ENCODE results near the gene PSPC1. TPM values are rescaled to one million over a fixed set of nuclear protein-coding genes. Genes with fewer than 3 reads are reported as not detected.

The PSPC1 gene
- total RNA-seq, 4 donors from 2014 or later = 42.0 to 82.5 (median 58.8) TPM

- Histone ChIP-seq H3K36me3 (peaks cover 0 to 95% of the 10 kb centered on the region in 2 donors), H3K9me3 (no peaks in the 10 kb centered on the region)
- 88 to 92% methylated on average over 6 to 14 of the region's 15 CpGs for WGBS, 2 donors (ENCODE audit: low coverage in 1 of 2)
Observed at GRCh38 chr13:19661561-19661960, 121.2 kb downstream of the PSPC1 start.

GRCh38 chr13:19661126-19661525 is 121.6 kb downstream of the PSPC1 start:
- no peak for ATAC-seq
- Histone ChIP-seq H3K27me3 (no peaks in the 10 kb centered on the region), H3K9me3 (no peaks in the 10 kb centered on the region), H3K4me3 (no peak overlapping the region), H3K27ac (no peak overlapping the region), H3K4me1 (no peaks in the 10 kb centered on the region), H3K36me3 (peaks cover 0 to 91% of the 10 kb centered on the region in 2 donors)
- TF ChIP-seq POLR2AphosphoS5 (IDR thresholded peaks at IDR 0.05) (no peak), EP300 (IDR thresholded peaks at IDR 0.05) (no peak), POLR2A (IDR thresholded peaks at IDR 0.05) (no peak), CTCF (IDR thresholded peaks at IDR 0.05) (no peak)
- WGBS, 2 donors (ENCODE audit: low coverage in 1 of 2) = 69 to 90% methylated on average over 2 of the region's 2 CpGs

More at GRCh38 chr13:19661561-19661960, 121.2 kb downstream of the PSPC1 start:
- Histone ChIP-seq H3K4me3 (no peak overlapping the region), H3K4me1 (no peaks in the 10 kb centered on the region), H3K27ac (no peak overlapping the region), H3K27me3 (no peaks in the 10 kb centered on the region)
- no peak for ATAC-seq
- no peak for TF ChIP-seq CTCF (IDR thresholded peaks at IDR 0.05)
- TF ChIP-seq POLR2AphosphoS5 (IDR thresholded peaks at IDR 0.05) = no peak

- no peak for ATAC-seq
- H3K4me3 ChIP-seq = no peak overlapping the region
- no peak for TF ChIP-seq POLR2A (IDR thresholded peaks at IDR 0.05)
- no peak for TF ChIP-seq EP300 (IDR thresholded peaks at IDR 0.05)
- no peak for TF ChIP-seq CTCF (IDR thresholded peaks at IDR 0.05)
- no peak for TF ChIP-seq POLR2AphosphoS5 (IDR thresholded peaks at IDR 0.05)
- H3K9me3 ChIP-seq = no peaks in the 10 kb centered on the region
- no peaks in the 10 kb centered on the region for H3K4me1 ChIP-seq
- no peak overlapping the region for H3K27ac ChIP-seq
- no peaks in the 10 kb centered on the region for H3K27me3 ChIP-seq
- peaks cover 0 to 75% of the 10 kb centered on the region in 2 donors for H3K36me3 ChIP-seq
Observed at GRCh38 chr13:19658831-19659230, 123.9 kb downstream of the PSPC1 start.

GRCh38 chr13:19657872-19658591 is 124.7 kb downstream of the PSPC1 start:
- peaks cover 0 to 73% of the 10 kb centered on the region in 2 donors for H3K36me3 ChIP-seq
- H3K27me3 ChIP-seq = no peaks in the 10 kb centered on the region
- H3K27ac ChIP-seq = no peak overlapping the region
- H3K9me3 ChIP-seq = no peaks in the 10 kb centered on the region
- H3K4me3 ChIP-seq = no peak overlapping the region
- H3K4me1 ChIP-seq = no peaks in the 10 kb centered on the region
- no peak for ATAC-seq
- WGBS, 2 donors (ENCODE audit: low coverage in 1 of 2) = 55% methylated on average over 3 of the region's 4 CpGs; no CpG with 5 or more reads in 1 of the 2 donors
- TF ChIP-seq EP300 (IDR thresholded peaks at IDR 0.05) = no peak
- no peak for TF ChIP-seq POLR2AphosphoS5 (IDR thresholded peaks at IDR 0.05)
- no peak for TF ChIP-seq POLR2A (IDR thresholded peaks at IDR 0.05)
- TF ChIP-seq CTCF (IDR thresholded peaks at IDR 0.05) = no peak

Small RNA genes lying within 50 kb of the gene (small RNA-seq; reads per million reads assigned to genes)
- 0 to 0.37 (median 0.26) reads per million in 4 donors for gene RN7SL166P

Other genes starting within 250 kb of the PSPC1 start
- not detected for gene TPTE2, start 221.4 kb downstream of the PSPC1 start, total RNA-seq
- 10 to 100 TPM; 36.1 to 49.8 (median 42.3) TPM for gene MPHOSPH8, start 149.3 kb downstream of the PSPC1 start, total RNA-seq
- 10 to 100 TPM in 3 of 4 donors, 1 to 10 TPM in 1; 9.6 to 16.0 (median 13.7) TPM for gene ZMYM5, start 80.7 kb upstream of the PSPC1 start, total RNA-seq
- 10 to 100 TPM; 40.6 to 92.8 (median 50.7) TPM for gene ZMYM2, start 175.8 kb upstream of the PSPC1 start, total RNA-seq

Measured in gastroesophageal sphincter (tissue), 4 donors.